Keratinocyte (primary cell): ENCODE data around the gene CIB4. TPM values are rescaled to one million over a fixed set of nuclear protein-coding genes. Genes with fewer than 3 reads are reported as not detected.

Source experiments
- DNase-seq: peaks from one replicate; pipeline ENCODE4 v3.0.0-alpha.2; 2011; ENCODE audit warnings: low read depth, missing footprints, low spot score
- FAIRE-seq: peaks from 2 replicates; lab custom pipeline; 2011; peaks lifted over from hg19 to GRCh38; lab: Jason Lieb, UNC
- H2AFZ ChIP-seq: 2 replicates; pipeline ENCODE4 v1.6.0; 2012; ENCODE audit warnings: low read length, control low read depth, inconsistent platforms; ENCODE audit not compliant: control insufficient read depth
- H3K27ac ChIP-seq: 2 replicates; pipeline ENCODE4 v1.5.1; 2011; ENCODE audit warnings: low read length; ENCODE audit not compliant: control insufficient read depth, insufficient read depth
- H3K27me3 ChIP-seq: 3 replicates; pipeline ENCODE4 v1.6.0; 2011; ENCODE audit warnings: low read length; ENCODE audit not compliant: control insufficient read depth, insufficient read depth; ENCODE audit errors: extremely low read depth
- H3K36me3 ChIP-seq, 2 experiments: 2 replicates in 1 of 2; 3 replicates in 1 of 2; pipeline ENCODE4 v1.5.1; 2011; ENCODE audit warnings: low read length in 2 of 2, mild to moderate bottlenecking in 1 of 2; ENCODE audit not compliant: control insufficient read depth in 2 of 2, insufficient read depth in 2 of 2; ENCODE audit errors: extremely low read depth in 1 of 2
- H3K4me1 ChIP-seq: 3 replicates; pipeline ENCODE4 v1.5.1; 2011; ENCODE audit warnings: low read length; ENCODE audit not compliant: control insufficient read depth, insufficient read depth; ENCODE audit errors: extremely low read depth
- H3K4me2 ChIP-seq: 3 replicates; pipeline ENCODE4 v1.6.0; 2011; ENCODE audit warnings: low read depth, low read length; ENCODE audit not compliant: control insufficient read depth, insufficient read depth; ENCODE audit errors: extremely low read depth
- H3K4me3 ChIP-seq, 3 experiments: fragments of 200-600 bp in 1 of 3; sonication (generic) in 1 of 3; 2 replicates in 2 of 3; 3 replicates in 1 of 3; pipeline ENCODE4 v1.5.1; 2011 to 2016; ENCODE audit warnings: low read length in 3 of 3, mild to moderate bottlenecking in 3 of 3, control low read depth in 2 of 3, inconsistent platforms in 1 of 3, low read depth in 1 of 3, mixed read lengths in 1 of 3, mixed run types in 1 of 3, moderate library complexity in 1 of 3; ENCODE audit not compliant: control insufficient read depth in 2 of 3, insufficient read depth in 2 of 3; ENCODE audit errors: extremely low read depth in 1 of 3
- H3K79me2 ChIP-seq: 2 replicates; pipeline ENCODE4 v1.6.0; 2012; ENCODE audit warnings: low read length; ENCODE audit not compliant: control insufficient read depth, insufficient read depth
- H3K9ac ChIP-seq: 3 replicates; pipeline ENCODE4 v1.6.0; 2011; ENCODE audit warnings: low read length; ENCODE audit not compliant: control insufficient read depth, insufficient read depth; ENCODE audit errors: extremely low read depth
- H3K9me1 ChIP-seq: 3 replicates; pipeline ENCODE4 v1.6.0; 2011; ENCODE audit warnings: low read length; ENCODE audit not compliant: control insufficient read depth, insufficient read depth; ENCODE audit errors: extremely low read depth
- H3K9me3 ChIP-seq: 2 replicates; pipeline ENCODE4 v1.5.1; 2012; ENCODE audit warnings: low read depth, low read length; ENCODE audit not compliant: control insufficient read depth
- H4K20me1 ChIP-seq: 3 replicates; pipeline ENCODE4 v1.6.0; 2011; ENCODE audit warnings: low read length; ENCODE audit not compliant: control insufficient read depth, insufficient read depth; ENCODE audit errors: extremely low read depth
- CTCF ChIP-seq, 3 experiments: IDR thresholded peaks in 1 of 3; conservative IDR thresholded peaks in 1 of 3; optimal IDR thresholded peaks in 1 of 3; 2 replicates in 2 of 3; 3 replicates in 1 of 3; pipeline versions ENCODE3 to v1.5.1; 2011; ENCODE audit warnings: low read length in 3 of 3, mild to moderate bottlenecking in 3 of 3, moderate library complexity in 2 of 3, control low read depth in 1 of 3, inconsistent platforms in 1 of 3; ENCODE audit not compliant: insufficient read depth in 2 of 3; ENCODE audit errors: extremely low read depth in 1 of 3
- EZH2 ChIP-seq: IDR thresholded peaks from one replicate; pipeline ENCODE4 v1.6.1; 2012; ENCODE audit warnings: inconsistent platforms, mild to moderate bottlenecking, low read length, moderate library complexity
- dilution Hi-C: fragments of 300-500 bp; cut with MboI; formaldehyde crosslinking; loops from one replicate; pipeline ENCODE4 v1.7.0; 2020; ENCODE audit warnings: low sequenced_read_pairs; ENCODE audit not compliant: extremely low pct_ligation_motif_present
- polyA plus RNA-seq, 5 experiments: library from polyadenylated mRNA; depleted of rRNA in 3 of 5; stranded (reverse) in 3 of 5; stranded (forward) in 1 of 5; unstranded in 1 of 5; fragments of >200 nt; gene quantifications; 1 replicate in 1 of 5; 2 replicates in 3 of 5; 3 replicates in 1 of 5; pipeline versions ENCODE4 v1.2.1 to v1.2.3, GENCODE V29; 2011 to 2012; ENCODE audit warnings: missing spikeins in 2 of 5, low read depth in 1 of 5, low replicate concordance in 1 of 5

CIB4 gene
- polyA plus RNA-seq, 1 donor (not counting 4 experiments of a cell fraction or from before 2014, with no cell fraction given), result not detected

GRCh38 chr2:26590980-26591618 is 50.1 kb downstream of the CIB4 start:
- H2AFZ ChIP-seq, result no peak overlapping the region
- DNase-seq (no peak), FAIRE-seq (no peak)
- no peak overlapping the region for H3K4me2 ChIP-seq
- H3K4me3 ChIP-seq, result no peak overlapping the region
- no peaks in the 10 kb centered on the region for H3K9me3 ChIP-seq
- no peak overlapping the region for H3K27ac ChIP-seq
- H3K9ac ChIP-seq, result no peak overlapping the region
- H3K79me2 ChIP-seq, result no peaks in the 10 kb centered on the region
- dilution Hi-C loops, result no loop called here
- H3K9me1 ChIP-seq, result no peaks in the 10 kb centered on the region
- H3K36me3 ChIP-seq, result no peaks in the 10 kb centered on the region
- H3K27me3 ChIP-seq, result peaks cover 28% of the 10 kb centered on the region
- no peaks in the 10 kb centered on the region for H3K4me1 ChIP-seq
- no peaks in the 10 kb centered on the region for H4K20me1 ChIP-seq
- TF ChIP-seq CTCF (optimal IDR thresholded peaks at IDR 0.05 in 1 of 3, IDR thresholded peaks at IDR 0.05 in 1 of 3, conservative IDR thresholded peaks at IDR 0.05 in 1 of 3; ENCODE audit: extremely low read depth in 1 of 3, insufficient read depth in 2 of 3, low read length in 3 of 3), result no peak
- no peak for TF ChIP-seq EZH2

- H3K9me1 ChIP-seq, result no peaks in the 10 kb centered on the region
- no peak for TF ChIP-seq CTCF (optimal IDR thresholded peaks at IDR 0.05 in 1 of 3, IDR thresholded peaks at IDR 0.05 in 1 of 3, conservative IDR thresholded peaks at IDR 0.05 in 1 of 3; ENCODE audit: extremely low read depth in 1 of 3, insufficient read depth in 2 of 3, low read length in 3 of 3)
- TF ChIP-seq EZH2, result no peak
- DNase-seq (no peak), FAIRE-seq (no peak)
- H3K79me2 ChIP-seq, result no peaks in the 10 kb centered on the region
- H3K9ac ChIP-seq, result no peak overlapping the region
- no peaks in the 10 kb centered on the region for H4K20me1 ChIP-seq
- H2AFZ ChIP-seq, result no peak overlapping the region
- no peak overlapping the region for H3K4me2 ChIP-seq
- H3K4me3 ChIP-seq, result no peak overlapping the region
- no peaks in the 10 kb centered on the region for H3K4me1 ChIP-seq
- H3K36me3 ChIP-seq, result no peaks in the 10 kb centered on the region
- H3K27ac ChIP-seq, result no peak overlapping the region
- dilution Hi-C loops, result no loop called here
- H3K27me3 ChIP-seq, result peaks cover 34% of the 10 kb centered on the region
- no peaks in the 10 kb centered on the region for H3K9me3 ChIP-seq
Observed at GRCh38 chr2:26590508-26590907, 50.7 kb downstream of the CIB4 start.
